Stimulated activated CD8-positive, alpha-beta memory T cell treated with anti-CD3 and anti-CD28 coated beads, Interleukin-2, amount 100 ng/mL, for 48 hours (primary cell): ENCODE measurements around the gene PIP4K2C.
"Not testable (repeated sequence)": the region's sequence is repeated elsewhere in the genome, so short reads cannot be mapped to it uniquely, and the experiment has no call there.

Experiments
- DNase-seq, 2 donors: peaks; one replicate each; pipeline ENCODE4 v3.0.0-alpha.2; 2020; ENCODE audit warnings: low read depth in 2 of 2

PIP4K2C gene

DNA sequence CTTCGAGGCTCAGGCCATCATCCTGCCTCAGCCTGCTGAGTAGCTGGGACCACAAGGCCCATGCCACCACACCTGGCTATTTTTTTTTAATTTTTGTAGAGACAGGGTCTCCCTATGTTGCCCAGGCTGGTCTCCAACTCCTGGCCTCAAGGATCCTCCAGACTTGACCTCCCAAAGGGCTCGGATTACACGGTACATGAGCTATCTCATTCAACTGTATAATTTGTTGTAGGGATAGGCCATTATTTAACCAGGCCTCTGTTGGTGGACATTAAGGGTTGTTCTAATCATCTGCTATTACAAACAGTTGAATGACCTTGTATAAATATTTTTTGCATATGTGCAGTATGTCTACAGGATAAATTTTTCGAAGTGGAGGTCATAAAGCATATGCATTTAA, 32.1 kb upstream of the PIP4K2C start:
- no peak for DNase-seq

DNA sequence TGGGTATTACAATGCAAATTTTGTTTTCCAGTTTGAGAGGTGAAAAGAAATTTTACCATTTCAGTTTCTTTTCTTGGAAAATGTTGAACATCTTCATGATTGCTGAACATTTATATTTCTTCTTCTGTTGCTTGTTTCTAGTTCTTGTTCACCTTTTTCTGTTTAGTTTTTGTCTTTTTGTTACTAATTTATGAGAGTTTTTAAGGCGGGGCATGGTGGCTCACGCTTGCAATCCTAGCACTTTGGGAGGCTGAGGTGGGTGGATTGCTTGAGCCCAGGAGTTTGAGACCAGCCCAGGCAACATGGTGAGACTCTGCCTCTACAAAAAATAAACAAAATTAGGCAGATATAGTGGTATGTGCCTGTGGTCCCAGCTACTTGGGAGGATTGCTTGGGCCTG, 30.5 kb upstream of the PIP4K2C start:
- DNase-seq = no peak

DNA sequence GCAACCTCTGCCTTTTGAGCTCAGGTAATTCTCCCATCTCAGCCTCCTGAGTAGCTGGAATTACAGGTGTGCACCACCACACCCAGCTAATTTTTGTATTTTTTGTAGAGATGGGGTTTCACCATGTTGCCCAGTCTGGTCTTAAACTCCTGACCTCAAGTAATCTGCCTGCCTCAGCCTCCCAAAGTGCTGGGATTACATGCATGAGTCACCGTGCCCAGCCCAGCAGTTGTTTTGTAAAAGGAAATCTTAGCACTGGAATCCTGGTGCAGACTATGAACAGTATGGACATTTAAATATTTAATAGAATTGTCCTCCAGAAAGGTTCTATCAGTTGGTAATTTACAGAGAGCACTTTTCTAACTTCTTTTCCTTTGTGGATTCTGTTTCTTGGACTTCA, 29.9 kb upstream of the PIP4K2C start:
- not testable (repeated sequence) for DNase-seq

DNA sequence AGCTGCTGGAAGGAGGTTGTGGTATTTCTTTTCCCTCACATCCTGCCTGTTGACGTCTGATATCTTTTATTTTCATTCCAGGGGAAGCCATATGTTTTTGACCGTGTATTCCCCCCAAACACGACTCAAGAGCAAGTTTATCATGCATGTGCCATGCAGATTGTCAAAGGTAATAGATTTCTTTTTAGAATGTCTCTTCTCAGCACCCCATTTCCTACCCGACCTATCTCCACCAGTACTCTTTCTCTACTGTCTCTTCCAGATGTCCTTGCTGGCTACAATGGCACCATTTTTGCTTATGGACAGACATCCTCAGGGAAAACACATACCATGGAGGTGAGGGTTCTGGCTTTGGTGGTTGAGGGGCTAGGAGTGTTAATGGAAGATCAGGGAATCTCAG, 27.6 kb upstream of the PIP4K2C start:
- no peak for DNase-seq

DNA sequence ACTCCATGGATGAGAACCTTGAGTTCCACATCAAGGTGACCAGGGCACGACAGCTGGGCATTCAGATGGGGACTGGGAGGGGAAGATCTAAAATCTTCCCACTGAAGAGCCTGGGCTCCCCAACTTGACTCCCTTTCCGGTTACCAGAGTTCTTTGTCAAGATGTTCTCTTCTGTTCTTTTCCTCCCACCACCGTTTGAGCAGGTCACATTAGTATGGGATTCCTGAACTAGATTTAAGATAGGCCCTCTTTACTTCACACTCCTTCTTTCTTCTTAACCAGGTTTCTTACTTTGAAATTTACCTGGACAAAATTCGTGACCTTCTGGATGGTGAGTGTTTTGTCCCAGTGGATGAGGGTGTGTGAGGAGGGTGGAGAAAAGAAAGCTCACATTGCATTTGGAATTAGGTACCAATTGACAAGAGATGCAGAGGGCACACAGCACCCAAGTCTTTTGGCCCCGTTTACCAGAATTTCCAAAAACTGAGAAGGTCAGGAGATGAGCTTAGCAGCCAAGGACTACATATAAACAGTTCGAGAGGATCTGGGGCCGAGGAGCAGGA, 26.7 kb upstream of the PIP4K2C start:
- no peak for DNase-seq

DNA sequence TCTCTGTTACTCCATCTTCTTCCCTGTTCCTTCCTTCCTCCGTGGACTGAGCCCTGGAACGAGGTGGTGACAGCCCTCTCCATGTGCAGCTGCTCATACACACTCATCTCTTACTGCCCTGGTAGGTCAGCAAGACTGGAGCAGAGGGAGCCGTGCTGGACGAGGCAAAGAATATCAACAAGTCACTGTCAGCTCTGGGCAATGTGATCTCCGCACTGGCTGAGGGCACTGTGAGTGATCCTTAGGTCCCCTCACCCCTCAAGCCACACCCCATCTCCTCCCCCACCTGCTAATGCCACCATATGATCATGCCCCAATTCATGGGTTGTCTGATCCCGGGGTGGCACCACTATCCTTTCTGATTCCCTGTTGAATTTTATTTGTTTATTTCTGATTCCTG, 22.2 kb upstream of the PIP4K2C start:
- no peak for DNase-seq

DNA sequence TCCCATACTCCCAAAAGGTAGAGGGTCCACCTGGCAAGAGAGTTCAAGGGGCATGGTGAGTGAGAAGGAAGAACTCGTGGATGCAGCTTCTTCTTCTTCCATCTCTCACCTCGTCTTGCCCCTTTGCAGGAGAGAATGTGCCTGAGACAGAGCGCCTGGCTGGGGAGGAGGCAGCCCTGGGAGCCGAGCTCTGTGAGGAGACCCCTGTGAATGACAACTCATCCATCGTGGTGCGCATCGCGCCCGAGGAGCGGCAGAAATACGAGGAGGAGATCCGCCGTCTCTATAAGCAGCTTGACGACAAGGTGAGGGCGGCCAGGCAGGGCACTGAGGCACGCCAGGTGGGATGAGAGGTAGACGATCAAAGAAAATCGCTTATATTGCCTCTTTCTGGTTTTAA, 21.1 kb upstream of the PIP4K2C start:
- no peak for DNase-seq

DNA sequence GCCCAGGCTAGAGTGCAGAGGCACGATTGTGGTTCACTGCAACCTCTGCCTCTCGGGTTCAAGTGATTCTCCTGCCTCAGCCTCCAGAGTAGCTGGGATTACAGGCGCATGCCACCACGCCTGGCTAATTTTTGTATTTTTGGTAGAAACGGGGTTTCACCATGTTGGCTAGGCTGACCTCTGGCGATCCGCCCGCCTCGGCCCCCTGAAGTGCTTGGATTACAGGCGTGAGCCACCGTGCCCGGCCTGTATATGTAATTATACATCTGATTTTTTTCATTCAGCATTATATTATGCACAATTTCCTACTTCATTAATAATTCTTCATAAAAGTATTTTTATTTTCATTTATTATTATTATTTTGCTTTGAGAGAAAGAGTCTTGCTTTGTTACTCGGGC, 20.6 kb upstream of the PIP4K2C start:
- DNase-seq = not testable (repeated sequence)

DNA sequence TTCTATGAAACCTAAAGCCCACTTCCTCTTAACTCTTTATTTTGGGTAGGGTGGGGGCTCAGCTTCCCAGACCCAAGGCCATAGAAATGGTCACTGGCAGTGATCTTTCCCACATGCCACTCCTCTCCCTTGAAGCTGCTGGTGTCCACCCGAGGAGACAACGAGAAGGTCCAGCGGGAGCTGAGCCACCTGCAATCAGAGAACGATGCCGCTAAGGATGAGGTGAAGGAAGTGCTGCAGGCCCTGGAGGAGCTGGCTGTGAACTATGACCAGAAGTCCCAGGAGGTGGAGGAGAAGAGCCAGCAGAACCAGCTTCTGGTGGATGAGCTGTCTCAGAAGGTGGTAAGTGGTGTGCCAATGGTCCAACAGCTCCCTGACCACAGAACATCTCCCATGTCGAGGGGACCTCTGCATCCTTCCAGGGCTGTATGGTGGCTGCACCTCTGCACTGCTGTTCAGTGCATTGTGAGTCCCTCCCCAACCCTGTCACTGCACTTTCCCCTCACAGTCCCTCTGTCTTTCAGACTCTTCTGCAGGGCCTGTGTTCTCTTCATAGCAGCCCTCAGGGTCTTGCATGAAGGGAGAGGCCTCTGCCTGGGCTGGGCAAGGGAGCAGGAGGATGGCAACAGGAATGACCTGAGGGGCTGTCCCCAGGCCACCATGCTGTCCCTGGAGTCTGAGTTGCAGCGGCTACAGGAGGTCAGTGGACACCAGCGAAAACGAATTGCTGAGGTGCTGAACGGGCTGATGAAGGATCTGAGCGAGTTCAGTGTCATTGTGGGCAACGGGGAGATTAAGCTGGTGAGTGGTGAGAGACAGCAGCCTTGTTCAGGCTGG, 18.8 kb upstream of the PIP4K2C start:
- no peak for DNase-seq

DNA sequence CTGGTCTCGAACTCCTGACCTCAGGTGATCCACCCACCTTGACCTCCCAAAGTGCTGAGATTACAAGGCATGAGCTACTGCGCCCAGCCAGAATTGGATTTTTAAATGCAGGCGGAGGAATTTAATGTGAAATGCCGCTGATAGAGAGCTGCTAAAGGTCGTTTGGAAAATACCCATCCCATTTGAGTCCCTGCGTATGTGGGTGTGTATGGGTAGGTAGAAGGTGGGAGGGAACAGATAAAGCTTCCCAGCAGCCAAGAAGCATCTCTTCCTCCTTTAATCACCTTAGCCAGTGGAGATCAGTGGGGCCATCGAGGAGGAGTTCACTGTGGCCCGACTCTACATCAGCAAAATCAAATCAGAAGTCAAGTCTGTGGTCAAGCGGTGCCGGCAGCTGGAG, 16.2 kb upstream of the PIP4K2C start:
- DNase-seq = no peak

DNA sequence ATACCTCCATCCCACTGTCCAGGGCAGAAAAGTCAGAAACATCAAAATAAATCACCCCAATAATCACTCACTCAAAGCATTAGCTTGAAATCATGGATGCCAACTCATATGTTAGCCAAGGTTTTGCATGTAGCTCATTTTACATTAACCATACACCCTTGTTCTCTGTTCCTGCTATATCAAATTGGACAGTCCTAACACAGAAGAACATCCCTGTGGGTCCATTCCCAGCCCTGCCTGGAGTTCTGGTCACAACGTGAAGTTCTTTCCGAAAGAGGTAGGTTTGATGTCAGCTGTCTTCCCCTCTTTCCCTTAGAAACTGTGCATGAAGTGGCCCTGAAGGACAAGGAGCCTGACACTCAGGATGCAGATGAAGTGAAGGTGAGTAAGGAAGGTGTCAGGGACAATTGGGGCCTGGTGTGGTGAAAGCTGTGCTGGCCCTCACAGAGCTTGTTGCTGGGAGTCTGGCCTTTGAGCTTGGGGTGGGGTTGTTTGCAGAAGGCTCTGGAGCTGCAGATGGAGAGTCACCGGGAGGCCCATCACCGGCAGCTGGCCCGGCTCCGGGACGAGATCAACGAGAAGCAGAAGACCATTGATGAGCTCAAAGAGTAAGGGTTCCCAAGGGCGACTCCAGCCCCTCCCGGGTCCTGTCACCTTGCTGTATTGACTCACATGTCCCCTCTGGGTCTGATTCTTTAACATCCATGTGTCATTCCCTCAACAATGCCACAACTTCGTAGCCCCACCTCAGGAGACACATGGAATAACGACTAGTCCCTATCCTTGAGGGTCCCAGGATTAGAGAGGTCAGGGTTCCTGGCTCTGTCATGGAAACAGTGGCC, 15.0 kb upstream of the PIP4K2C start:
- DNase-seq = no peak

DNA sequence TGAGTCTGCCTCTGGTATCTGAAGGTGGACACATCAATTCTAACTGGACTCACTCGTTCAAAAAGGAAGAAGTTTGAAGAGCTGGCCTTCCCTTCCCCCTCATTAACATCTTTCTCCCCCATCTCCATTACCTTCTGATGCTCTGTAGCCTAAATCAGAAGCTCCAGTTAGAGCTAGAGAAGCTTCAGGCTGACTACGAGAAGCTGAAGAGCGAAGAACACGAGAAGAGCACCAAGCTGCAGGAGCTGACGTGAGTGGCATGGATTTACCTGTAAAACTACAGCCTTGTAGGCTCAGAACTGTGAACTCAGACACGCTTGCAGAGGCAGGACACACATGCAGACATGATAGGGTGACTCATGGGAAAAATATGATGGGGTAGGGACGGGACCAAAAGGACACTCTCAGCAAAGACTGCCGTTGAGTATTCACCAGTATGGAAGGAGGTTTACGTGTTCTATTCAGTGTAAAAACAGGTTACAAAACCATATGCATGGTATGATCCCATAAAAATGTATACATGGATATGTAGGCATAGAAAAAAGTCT, 14.3 kb upstream of the PIP4K2C start:
- DNase-seq = no peak

DNA sequence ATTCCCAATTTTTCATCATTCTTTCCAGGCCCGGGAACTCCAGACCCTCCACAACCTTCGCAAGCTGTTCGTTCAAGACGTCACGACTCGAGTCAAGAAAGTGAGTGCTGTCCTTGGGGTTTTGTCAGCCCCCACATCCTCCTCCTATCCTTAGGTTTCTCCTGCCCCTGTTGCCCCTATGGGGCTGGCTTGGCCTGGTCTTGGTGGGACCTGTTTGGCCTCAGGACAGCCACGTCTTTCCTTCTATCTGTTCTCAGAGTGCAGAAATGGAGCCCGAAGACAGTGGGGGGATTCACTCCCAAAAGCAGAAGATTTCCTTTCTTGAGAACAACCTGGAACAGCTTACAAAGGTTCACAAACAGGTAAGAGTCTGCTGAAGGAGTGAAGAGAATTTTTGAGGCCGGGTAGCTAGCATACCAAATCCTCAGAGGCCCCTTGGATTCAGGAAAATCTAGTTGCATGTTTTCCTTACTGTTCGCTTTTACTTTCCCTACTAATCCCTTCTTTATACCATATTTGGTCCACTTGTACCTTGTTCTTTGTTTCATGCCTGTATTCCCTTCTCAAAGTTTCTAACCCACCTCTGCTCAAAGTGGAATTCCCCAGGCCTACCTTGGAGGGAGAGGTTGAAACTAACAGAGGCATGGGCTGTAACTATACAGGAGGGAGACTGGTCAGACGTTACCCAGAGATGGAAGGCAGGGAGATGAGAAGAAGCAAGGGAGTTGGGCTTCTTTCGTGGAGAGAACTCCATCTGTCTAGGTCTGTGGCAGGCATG, 12.8 kb upstream of the PIP4K2C start:
- no peak for DNase-seq

DNA sequence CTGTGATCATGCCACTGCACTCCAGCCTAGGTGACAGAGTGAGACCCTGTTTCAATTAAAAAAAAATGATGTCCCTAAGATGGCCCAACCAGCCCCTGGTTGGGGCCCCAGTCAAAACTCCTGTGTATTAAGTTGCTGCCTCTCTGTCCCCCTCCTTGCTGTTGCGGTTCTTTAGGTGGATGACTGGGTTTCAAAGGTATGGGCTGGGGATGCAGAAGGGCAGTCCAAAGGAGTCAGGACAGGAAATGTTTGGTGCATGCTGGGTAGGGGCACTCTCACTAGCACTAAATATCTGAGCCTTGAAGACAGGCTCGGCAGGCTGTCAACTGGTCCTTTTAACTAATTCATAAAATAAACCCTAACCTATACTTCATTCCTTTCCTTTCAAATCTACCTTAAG, 12.0 kb upstream of the PIP4K2C start:
- DNase-seq = no peak

DNA sequence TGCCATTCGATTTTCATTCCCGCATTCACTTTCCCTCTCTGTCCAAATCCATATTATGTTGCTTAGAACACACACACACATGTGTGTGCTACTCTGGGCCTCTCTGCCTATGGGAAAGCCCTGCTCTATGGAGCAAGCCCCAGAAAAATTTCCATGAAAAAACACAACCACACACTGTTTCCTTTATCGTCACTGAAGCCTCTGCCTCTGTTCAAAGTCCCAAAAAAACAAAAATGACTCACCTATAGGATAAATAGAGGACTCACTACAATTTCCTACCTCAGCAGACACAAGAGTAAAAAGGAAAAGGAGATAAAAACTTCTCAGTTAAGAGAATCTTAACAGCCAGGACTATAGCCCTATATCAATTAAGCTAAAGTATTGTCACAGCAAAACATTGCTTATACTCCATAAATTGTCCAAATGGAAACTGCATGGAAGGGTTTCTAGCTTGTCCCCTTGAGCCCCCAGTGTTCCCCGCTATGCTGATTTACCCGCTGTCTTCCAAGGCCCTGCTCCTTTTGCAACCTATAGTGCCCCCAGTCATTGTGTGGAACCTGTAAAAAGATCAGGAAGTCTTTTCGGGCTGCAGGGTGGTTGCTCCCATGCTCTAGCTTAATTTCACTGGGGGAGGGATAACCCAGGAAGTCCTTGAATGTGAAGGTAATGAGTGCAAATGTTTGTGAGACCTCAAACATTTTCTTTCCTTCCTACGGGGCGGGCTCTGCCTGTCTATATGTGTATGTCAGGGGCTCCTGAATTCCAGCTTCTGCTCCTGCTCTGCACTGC, 11.1 kb upstream of the PIP4K2C start:
- DNase-seq = no peak

DNA sequence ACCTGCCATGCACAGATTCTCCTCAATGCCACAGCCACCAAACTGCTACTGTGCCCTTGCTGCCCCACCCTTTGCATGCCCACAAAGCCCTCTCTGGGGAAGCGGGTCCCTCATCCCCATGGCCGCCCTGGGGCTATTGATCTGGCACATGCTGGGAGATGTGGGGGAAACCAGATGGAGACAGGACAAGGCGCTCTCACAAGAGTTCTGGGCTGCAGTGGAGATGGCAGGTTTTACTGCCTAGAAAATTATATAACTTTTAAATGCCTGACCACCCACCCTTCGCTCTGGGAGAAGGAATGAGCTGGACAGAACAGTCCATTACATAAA, 10.6 kb upstream of the PIP4K2C start:
- no peak for DNase-seq

DNA sequence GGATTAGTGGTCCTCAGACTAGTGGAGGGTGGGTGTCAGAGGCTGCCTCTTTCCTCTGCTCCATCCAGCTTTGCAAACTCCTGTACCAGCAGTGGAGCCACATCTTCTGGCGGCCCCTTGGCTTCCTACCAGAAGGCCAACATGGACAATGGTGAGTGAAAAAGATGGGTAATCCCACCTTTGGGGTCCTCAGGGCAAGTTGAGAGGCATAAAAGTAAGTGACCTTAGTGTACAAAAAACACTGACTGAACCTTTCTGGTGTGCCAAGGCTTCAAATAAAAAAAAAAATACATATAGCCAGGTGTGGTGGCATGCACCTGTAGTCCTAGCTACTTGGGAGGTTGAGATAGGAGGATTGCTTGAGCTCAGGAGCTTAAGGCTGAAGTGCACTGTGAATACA, 9.2 kb upstream of the PIP4K2C start:
- DNase-seq = no peak

DNA sequence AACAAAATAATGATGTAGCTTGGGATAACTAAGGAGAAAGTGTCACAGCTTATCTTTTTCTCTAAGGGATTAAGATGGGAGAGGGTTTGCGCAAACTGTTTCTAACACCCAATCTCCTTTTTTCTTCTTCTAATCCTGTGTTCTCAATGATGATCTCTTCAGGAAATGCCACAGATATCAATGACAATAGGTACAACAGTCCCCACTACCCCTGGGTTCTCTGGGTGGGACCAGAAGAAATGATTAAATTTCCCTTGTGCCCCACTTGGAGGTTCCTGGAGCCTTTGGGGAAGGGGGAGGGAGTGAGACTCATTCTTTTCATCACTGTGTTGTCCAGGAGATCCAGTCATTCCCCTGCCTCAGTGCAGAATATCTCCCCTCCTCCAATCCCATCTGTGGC, 8.6 kb upstream of the PIP4K2C start:
- DNase-seq = no peak

DNA sequence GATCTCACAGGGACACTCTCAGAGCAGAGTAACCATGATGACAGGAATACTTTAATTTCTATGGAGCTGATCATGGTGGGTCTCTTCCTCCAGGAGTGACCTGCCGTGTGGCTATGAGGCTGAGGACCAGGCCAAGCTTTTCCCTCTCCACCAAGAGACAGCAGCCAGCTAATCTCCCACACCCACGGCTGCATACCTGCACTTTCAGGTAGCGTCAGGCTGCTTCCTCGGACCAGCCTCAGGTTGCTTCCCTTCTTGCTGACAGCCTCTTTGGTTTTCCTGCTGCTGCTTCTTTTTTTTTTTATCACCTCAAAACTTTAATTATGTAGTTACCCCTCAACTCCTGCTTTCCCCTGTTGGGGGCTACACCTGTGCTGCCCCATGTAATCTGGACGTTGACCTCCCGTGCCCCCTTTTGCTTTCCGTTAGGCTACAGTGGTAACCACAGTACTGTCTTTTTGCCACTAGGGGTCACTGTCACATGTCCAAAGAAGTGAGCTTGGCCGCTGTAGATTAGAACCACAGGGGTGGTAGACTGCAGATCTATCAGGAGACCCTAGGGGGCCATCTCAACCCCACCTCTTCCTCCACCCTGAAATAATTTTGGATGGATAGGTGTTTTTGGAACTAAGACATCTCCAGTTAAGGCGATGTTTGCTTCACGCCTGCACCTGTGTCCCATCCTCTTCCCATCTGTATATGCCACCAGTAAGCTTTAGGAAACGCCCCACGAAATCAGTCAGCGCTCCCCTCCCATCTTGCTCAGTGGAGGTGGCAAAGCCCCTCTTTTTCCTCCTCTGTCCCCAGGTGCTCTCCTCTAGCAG, 7.8 kb upstream of the PIP4K2C start:
- peak in 1 of 2 donors; percentile 29 for DNase-seq

DNA sequence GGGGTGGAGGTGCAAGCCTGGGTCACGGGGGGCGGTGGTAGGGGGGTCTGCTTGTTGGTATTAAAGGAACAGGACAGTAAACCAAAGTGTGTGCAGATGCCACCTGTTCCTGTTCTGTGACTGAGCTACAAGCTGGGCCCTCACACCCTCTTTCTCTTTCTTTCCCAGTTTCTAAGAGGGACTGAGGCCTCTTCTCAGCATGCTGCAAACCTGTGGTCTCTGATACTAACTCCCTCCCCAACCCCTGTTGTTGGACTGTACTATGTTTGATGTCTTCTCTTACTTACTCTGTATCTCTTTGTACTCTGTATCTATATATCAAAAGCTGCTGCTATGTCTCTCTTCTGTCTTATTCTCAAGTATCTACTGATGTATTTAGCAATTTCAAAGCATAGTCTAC, 6.9 kb upstream of the PIP4K2C start:
- DNase-seq = no peak
